KBM-7 (cell line): ENCODE results near the gene IL1RL2.
A peak's percentile ranks its signal among the peaks of the same experiment; 100 is the strongest.

ENCODE experiments used
- DNase-seq: peaks from one replicate; pipeline ENCODE4 v3.0.0-alpha.2; 2015
- in situ Hi-C: fragments of 300-500 bp; cut with MboI; formaldehyde crosslinking; loops from 2 replicates; pipeline ENCODE4 v1.14.3; 2020; ENCODE audit warnings: low sequenced_read_pairs, low pct_unique_long_range_greater_than_20kb, mixed read lengths

IL1RL2 gene

DNA sequence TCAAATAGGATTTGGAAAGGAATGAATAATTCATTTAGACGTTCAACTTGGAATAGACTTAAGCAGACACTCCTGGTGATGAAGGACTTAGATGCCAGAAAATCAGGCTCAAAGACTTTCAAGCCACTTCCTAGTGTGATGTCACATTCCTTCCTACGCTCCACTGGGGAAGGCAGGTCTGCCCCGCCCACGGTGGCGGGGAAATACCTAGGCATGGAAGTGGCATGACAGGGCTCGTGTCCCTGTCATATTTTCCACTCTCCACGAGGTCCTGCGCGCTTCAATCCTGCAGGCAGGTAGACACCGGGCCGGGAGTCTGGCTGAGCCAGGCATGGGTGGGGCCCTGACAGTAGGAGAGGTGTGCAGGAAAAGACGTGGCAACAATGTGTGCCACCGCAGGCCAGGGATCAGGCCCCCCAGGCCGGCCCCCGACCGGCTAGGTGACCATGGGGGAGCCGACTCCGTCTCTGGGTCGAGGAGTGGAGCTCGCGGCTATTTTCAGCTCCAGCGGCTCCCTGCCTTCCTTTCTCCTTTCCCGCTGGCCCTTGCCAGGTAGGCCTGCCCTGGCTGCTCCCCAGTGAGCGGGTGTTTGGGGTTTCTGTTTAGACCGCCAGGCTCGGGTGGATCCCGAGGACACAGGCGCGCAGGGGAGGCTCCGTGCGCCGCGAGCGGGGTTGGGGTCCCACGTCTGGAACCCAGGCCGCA is at the start of gene IL1RL2:
Gene IL1RL2 (plus strand): TSS at position 233 of the 705 bp plus-strand sequence. CDS start 845 bp downstream, outside the sequence.
- DNase-seq: no peak
- in situ Hi-C loops: no loop called here

DNA sequence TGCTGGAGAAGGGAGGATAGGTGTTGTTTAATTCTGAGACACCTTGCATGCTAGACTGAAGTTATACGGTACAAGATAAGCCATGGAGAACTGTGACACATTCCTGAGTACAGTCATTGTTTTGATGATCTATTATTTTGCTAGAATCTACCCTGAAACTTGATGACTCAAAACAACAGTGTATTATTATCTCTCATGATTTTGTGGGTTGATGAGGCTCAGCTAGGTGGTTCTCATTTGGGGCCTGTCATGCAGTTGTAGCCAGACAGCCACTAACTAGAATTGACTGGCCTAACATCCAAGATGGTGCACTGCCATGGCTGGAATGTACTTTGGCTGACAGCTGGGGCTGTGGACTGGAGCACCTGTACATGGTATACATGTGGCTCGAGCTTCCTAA is 49.7 kb upstream of the IL1RL2 start:
- in situ Hi-C loops: no loop called here
- no peak for DNase-seq

DNA sequence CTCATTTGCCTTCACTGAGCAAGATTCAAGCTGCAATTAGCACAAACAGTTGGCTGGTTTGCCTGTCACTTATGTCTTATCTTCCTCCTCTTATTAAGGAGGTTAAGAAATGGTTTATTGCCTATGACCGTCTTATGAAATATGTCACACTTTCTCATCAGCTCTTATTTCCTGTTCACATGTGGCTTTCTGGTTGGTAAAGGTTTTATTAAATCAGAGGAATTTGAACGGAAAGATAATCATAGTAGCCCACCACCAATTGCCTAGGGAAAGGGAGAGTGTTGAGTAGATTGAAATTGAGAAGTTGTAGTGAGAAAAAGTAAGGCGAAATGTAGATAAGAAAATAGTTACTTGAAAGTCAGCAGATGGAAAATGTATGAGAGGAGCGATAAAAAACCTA is 48.5 kb upstream of the IL1RL2 start:
- DNase-seq: peak; percentile 49
- in situ Hi-C loops: no loop called here

DNA sequence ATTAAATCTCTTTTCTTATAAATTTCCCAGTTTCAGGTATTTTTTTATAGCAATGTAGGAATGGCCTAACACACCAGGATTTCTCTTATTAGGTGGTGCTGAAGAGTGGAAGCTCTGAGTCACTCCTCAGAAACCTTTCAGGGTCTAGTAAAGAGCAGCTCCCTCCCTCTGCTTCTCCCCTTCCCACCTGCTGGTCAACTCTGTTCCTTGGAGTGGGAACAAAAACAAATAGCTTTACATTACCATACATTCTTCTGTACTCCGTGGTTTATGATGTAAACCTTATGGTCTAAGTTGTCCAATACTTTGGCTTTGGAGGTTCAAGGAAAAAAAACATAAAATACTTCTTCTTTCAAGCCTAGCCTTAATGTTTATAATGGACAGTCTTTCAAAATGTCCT is 47.0 kb upstream of the IL1RL2 start:
- in situ Hi-C loops: no loop called here
- no peak for DNase-seq

DNA sequence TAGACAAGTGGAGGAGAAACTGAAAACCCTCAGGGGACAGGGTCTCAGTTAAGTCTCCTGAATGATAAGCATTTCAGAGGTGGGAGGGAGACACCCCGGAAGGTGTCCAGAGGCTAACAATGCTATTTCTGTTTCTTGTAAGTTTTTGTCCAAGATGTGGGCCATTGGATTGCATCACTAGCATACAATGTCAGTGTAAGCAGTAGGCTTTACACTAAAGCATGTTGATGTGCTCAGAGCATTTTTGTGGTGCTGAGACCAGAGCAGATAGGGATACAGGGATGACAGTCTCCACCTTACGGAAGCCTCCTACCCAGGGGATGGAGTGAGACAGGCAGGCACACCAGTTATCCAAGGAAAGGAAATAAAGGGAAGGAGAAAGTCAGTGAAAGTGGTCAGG is 46.4 kb upstream of the IL1RL2 start:
- DNase-seq: no peak
- in situ Hi-C loops: no loop called here

DNA sequence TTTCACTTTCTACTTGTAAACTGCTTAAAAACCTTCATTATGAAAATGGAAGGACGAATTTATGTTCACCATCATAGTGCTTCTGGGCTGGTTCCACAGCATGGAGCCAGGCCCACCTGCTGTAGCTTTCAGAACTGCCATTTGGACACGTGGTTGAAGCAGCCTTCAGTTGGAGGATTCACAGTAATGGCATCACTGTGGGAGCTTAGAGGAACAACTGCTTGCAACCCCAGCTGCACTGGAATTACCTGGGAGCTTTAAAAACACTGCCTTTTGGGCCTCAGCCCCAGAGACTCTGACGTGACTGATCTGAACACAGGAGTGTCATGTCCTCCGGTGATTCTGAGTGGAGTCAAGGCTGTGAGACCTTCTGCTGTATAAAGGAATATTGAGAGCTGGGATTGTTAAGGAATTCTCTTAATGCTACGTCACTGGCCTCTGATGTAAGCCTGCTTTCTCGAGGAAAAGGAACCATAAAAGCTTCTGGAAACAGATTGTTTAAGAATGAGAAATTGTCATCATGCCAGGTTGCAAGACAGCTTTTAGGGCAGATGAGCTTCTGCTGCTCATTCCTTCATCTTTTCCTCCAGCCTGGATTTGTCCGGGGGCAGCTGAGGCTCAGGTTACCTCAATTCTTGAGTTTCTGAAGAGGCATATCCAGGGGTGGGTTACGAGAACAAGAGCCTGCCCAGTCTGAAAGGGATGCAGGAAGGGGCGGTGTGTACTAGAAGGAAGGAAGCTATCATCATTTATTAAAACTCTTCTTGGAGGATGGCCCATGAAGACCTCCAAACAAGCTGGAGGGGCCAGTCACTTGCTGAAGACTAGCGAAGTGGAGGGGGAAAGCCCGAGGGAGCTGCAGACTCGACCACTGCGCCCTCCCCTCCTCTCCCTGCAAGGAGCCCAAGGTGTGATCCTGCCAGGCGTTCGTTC is 45.5 kb upstream of the IL1RL2 start:
- in situ Hi-C loops: no loop called here
- DNase-seq: no peak

DNA sequence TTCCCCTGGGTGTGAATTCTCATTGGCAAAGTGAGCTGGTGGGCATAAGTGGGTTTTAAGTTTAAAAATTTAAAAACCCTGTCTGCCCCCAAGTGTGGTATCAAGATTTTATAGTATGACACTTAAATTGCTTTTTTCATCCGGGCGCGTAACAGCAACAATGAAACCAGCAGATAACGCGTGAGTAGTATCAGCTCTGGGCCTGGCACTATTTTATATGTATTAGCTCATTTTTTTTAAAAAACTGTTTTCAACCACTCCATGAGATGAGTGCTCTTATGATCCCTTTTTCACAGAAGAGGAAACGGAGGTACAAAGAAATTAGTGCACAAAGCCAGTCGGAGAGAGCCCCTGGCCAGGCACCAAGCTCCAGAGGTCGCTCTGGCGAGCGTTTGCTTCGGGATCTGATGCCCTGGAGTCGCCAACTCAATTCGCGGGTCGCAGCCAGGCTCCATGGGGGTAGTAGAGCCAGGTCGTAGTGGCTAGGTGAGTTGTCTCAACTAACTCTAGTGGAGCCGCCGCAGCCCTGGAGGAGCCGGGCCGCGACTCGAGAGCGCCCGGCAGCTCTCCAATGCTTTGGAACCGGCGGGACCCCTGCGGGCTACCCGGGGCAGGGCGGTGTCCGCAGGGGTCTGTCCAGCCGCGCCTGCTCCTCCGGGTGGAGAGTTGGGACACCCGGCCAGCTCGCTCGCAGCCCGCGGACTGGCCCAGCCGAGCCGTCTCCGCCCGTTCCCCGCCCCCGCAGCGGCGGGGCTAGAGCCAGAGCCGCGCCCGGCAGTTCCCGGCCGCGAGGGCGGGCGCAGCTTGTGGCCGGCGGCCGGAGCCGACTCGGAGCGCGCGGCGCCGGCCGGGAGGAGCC is 44.6 kb upstream of the IL1RL2 start, which contains the start of gene IL1R1:
Gene IL1R1 (plus strand): TSS at position 777 of the 859 bp plus-strand sequence. CDS start 14,979 bp downstream, outside the sequence.
- in situ Hi-C loops: no loop called here

DNA sequence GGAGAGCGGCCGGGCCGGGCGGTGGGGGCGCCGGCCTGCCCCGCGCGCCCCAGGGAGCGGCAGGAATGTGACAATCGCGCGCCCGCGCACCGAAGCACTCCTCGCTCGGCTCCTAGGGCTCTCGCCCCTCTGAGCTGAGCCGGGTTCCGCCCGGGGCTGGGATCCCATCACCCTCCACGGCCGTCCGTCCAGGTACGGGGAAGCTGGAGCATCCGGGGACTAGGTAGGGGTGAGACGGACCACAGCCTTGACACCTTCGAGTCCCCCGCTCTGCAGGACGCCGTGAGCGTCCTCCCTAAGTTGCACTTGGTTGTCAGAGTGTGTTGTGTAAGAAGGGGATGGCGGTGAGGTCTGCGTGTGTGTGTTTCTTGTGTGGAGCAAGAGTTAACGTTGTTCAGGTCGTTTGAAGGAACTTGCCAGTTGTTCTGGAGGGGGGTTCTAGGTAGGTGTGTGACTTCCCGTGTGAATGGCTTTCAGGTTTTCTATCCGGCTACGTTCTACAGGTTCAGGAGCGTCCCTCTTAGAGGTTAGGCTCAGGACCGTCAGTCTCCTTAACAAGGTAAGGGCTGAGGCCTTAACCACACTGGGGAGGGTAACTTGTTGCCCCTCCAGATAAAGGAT is 43.9 kb upstream of the IL1RL2 start:
- peak; percentile 27 for DNase-seq
- in situ Hi-C loops: no loop called here

More for the DNA sequence above, 44.6 kb upstream of the IL1RL2 start, which contains the start of gene IL1R1:
- peak; percentile 14 for DNase-seq

DNA sequence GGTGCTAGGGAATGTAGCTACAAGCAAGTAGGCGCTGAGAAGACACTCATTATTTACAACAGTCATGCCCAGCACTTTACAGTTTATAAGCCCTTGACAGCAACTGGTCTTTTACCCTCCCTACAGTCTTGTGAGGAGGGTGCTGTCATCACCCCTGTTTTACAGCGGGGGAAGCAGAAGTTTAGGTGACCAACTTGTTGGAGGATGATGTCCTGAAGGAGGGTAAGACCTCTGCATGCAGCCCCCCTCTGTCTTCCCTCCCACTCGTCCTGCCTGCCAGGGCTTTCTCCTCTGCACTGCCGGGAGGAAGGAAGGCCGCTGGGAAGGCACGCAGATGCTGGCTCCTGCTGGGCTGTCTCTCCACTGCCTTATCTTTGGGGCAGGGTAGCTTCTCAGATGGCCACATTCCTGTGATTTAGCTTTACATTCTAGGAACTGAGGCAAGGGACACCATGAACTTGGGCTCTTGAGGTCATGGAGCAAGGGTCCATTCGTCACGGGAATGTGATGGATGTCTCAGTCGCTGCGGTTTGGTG is 43.3 kb upstream of the IL1RL2 start:
- DNase-seq: no peak
- in situ Hi-C loops: no loop called here

DNA sequence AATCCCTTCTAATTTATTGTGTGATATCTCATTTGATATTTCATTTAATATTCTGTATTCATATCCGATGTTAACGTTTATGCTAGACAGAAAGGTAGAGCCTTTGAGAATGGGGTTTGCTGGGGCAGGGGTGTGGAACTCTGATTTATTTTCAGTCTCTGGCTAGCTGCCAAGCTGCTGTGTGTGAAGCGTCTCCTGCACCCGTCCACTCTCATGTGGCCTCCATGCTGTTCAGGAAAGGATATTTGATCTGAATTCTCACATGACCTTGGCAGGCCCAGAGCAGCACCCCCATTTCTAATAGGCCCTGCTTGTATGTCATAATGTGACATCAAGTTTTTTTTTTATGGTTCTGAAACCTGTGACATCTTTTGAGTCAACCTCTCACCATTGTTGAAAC is 42.7 kb upstream of the IL1RL2 start:
- in situ Hi-C loops: no loop called here
- DNase-seq: no peak

DNA sequence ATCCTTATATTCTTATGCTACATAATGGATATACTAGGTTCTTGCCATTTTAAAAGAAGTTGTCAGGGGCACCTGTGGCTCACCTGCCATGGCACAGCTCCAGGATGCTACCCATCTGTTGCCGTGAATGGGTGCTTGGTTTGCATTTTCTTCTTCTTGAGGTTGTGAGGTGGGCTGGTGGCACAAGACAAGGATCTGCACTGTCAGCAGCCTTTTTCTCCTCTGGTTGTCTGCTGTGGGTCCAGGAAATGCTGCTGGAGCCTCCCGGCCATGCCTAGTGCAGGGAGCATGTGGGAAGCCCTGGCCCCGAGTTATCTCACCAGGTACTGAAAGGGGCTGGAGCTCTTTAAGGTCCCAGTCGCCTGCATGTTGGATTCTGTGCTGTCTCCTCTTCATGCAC is 41.7 kb upstream of the IL1RL2 start:
- in situ Hi-C loops: no loop called here
- no peak for DNase-seq

DNA sequence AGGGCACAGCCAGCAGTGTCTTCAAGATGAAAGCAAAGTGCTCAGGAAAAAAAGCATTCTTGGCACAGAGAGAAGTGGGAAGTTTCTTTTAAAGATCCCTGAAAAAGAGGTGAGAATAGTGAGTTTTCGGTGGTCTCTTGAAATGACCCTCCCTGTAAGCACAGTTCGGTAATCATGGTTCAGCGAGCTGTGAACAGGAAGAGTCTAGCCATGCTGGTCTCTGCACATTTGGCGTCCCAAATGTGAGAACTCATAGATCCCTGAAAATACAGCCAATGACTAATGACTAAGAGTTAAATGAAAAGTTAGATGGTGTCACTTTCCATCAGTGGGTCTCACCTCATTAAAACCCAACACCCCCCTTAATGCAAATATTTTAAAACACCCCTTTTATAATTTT is 40.9 kb upstream of the IL1RL2 start:
- no peak for DNase-seq
- in situ Hi-C loops: no loop called here

DNA sequence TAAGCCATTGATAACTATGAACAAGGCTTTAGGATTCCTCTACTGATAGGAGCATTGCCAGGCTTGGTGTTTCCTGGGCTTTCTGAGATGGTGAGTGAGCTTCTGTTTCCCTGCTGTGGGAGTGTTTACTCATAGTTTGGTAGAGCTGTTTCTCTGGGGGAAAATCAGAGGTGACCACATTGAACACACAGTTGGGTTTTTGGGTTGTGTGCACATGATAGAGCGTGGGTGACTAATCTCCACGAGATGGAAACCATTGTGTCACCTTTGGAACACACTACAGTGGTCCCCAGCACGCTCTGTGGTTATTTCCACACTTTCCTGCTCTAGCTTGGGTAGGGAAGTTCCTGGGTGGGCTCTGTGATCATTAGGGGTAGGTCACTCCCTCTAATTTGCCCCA is 38.9 kb upstream of the IL1RL2 start:
- DNase-seq: no peak
- in situ Hi-C loops: no loop called here

DNA sequence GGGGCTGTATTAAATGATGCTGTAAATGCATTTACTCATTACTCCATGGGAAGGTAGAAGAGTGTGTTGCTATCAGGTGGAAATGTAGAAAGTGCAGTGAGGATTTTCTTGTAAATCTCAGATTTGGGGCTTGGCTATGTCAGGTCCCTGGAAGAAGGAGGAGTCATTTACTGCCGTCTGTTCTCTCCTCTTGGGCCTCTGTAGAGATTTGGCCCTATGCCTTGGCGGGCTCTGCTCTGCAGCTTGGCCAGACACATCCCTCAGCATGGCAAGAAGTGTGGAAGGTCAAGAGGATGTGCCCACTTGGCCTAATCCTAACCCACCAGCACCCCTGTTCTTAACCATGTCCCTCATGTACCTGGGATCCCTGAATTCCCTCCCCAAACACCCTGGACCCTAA is 37.6 kb upstream of the IL1RL2 start:
- no peak for DNase-seq
- in situ Hi-C loops: no loop called here

DNA sequence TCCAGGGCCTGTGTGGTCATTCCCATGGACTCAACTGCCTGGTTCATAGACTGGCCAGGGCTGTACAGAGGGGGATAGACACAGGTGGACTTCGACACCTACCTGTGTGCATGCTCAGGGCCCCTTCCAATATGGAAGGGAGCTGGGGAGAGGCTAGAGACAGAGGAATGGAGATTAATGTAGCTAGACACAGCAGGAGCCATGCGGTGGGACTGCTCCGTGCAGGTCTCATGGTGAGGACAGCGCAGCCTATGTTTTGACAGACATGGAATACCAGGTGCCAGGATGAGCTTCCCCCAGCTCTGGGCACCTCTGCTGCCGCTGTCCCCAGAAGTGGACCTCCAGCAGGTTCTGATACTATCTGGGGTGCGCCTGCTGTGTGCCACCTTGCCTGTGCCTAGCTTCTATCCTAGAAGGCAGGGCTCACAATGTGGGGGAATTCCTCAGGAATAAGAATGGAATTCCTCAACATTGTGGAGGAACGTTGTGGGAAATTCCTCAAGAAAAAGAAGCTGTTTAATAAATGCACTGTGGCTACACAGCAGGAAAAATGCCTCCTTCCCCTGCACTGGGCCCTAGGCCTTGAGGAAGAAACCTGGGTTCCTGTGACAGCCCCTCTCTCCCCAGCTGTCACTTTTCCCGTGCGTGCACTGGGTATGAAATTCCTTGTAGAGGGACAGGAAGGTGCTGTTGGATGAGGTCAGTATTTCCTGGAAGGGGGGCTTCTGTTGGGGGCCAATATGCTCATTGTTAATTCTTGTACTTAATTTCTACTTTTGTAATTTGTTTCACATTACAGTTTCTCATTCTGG is 37.0 kb upstream of the IL1RL2 start:
- in situ Hi-C loops: no loop called here
- no peak for DNase-seq

DNA sequence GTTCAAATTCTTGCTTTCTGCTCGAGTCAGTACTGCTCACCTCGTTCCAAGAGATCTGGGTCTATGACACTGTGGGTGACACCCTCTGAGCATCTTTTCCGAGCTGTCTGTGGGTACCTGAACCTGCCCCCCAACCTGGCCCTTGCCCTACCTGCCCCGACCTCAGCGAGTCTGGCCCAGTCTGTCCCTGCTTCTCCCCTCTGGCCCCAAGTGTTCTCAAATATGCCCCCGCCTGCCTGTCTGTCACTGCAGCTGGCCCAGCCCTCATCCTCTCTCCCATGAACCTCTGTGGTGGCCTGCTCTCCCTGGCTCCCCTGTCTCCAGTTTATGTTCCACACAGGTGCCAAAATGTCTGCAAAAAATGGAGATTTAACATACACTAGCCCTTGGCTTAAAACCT is 32.5 kb upstream of the IL1RL2 start:
- no peak for DNase-seq
- in situ Hi-C loops: no loop called here

DNA sequence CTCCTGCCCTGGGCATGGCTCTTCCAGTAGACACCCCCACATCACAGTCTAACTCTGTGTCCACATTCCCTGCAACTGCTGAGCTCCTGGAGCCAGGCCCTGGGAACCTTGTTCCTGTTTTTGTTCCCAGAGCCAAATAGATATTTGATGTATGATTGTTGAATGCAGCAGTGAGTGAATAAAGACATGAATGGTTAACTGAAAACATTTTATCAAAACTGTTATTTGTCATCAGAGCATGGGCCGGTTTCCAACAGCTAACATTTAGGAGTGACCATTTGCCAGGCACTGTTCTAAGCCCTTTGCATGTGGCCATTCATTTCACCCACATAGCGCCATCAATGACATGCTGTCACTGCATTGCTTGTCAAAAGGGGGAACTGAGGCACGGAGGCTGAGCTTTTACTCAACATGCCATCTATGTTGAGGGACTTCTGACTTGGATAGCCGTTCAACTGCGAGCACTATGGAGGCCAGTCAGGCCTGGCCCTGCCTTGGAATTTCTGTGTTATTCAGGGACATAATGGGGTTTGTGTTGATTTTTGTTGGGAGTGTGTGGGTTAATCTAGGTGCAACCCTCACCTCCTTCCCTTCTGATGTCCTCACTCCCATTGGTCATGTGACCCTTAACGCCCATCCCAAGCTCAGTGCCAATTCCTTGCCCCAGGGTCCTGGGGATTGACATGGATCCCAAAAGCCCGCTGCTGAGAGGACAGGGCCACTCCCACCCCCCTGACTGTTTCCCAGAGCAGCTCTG is 31.7 kb upstream of the IL1RL2 start:
- in situ Hi-C loops: no loop called here

More for the DNA sequence above, 31.7 kb upstream of the IL1RL2 start:
- DNase-seq: no peak
